Neural cell (in vitro differentiated cells): ENCODE results near the gene MMP13. TPM values are rescaled to one million over a fixed set of nuclear protein-coding genes. Genes with fewer than 3 reads are reported as not detected.

Experiments used
- H2AFZ ChIP-seq: fragments of 200-600, 300-800 bp; sonication (generic), shearing (Covaris generic); 2 replicates; pipeline ENCODE4 v1.6.0; 2014; ENCODE audit warnings: low read depth, mild to moderate bottlenecking, antibody characterized with exemption, low read length, moderate library complexity
- H3F3A ChIP-seq: fragments of 200-600 bp; shearing (Covaris generic); 2 replicates; pipeline ENCODE4 v1.6.1; 2016; ENCODE audit warnings: mild to moderate bottlenecking, moderate library complexity, mixed read lengths, antibody characterized with exemption, low read length; ENCODE audit not compliant: insufficient read depth, poor library complexity, severe bottlenecking
- H3K27ac ChIP-seq: fragments of 200-600, 300-800 bp; sonication (generic), shearing (Covaris generic); 2 replicates; pipeline ENCODE4 v1.5.1; 2014; ENCODE audit warnings: mild to moderate bottlenecking, low read length, moderate library complexity
- H3K27me3 ChIP-seq: fragments of 300-800, 200-600 bp; sonication (generic), shearing (Covaris generic); 2 replicates; pipeline ENCODE4 v1.6.0; 2014; ENCODE audit warnings: mild to moderate bottlenecking, low read depth, low read length, moderate library complexity; ENCODE audit not compliant: insufficient read depth
- H3K36me3 ChIP-seq: fragments of 300-800, 200-600 bp; sonication (generic), shearing (Covaris generic); 2 replicates; pipeline ENCODE4 v1.5.1; 2014; ENCODE audit warnings: mild to moderate bottlenecking, antibody characterized with exemption, low read length, moderate library complexity; ENCODE audit not compliant: insufficient read depth
- H3K4me2 ChIP-seq: fragments of 300-800, 200-600 bp; sonication (generic), shearing (Covaris generic); 2 replicates; pipeline ENCODE4 v1.6.0; 2014; ENCODE audit warnings: mild to moderate bottlenecking, low read length
- H3K4me3 ChIP-seq: fragments of 300-800, 200-600 bp; sonication (generic), shearing (Covaris generic); 2 replicates; pipeline ENCODE4 v1.5.1; 2014; ENCODE audit warnings: mild to moderate bottlenecking, low read length, moderate library complexity
- H3K79me2 ChIP-seq: fragments of 200-600 bp; shearing (Covaris generic); replicated peaks from 2 replicates; pipeline ENCODE4 v1.6.0; 2014; ENCODE audit warnings: mild to moderate bottlenecking, low read length, moderate library complexity; ENCODE audit not compliant: insufficient read depth
- H3K9ac ChIP-seq: fragments of 300-800, 200-600 bp; sonication (generic), shearing (Covaris generic); 2 replicates; pipeline ENCODE4 v1.6.1; 2016; ENCODE audit warnings: mild to moderate bottlenecking, low read length, mixed read lengths
- H3K9me2 ChIP-seq: fragments of 200-600 bp; shearing (Covaris generic); 2 replicates; pipeline ENCODE4 v1.6.1; 2016; ENCODE audit warnings: mild to moderate bottlenecking, low read length, mixed read lengths; ENCODE audit not compliant: insufficient read depth
- H3K9me3 ChIP-seq: fragments of 200-600, 300-800 bp; sonication (generic), shearing (Covaris generic); 2 replicates; pipeline ENCODE4 v1.6.1; 2016; ENCODE audit warnings: mild to moderate bottlenecking, mixed run types, low read length, moderate library complexity, mixed read lengths
- H4K20me1 ChIP-seq: fragments of 200-600 bp; shearing (Covaris generic); 2 replicates; pipeline ENCODE4 v1.6.1; 2016; ENCODE audit warnings: mild to moderate bottlenecking, mixed run types; ENCODE audit not compliant: insufficient read depth
- EZH2 ChIP-seq: fragments of 200-600, 300-800 bp; shearing (Covaris generic), sonication (generic); IDR thresholded peaks from 2 replicates; pipeline ENCODE4 v1.6.1; 2014; ENCODE audit warnings: antibody characterized with exemption, low read length, borderline replicate concordance, mild to moderate bottlenecking; ENCODE audit not compliant: insufficient read depth, poor library complexity, severe bottlenecking
- MXI1 ChIP-seq: fragments of 450-650 bp; conservative IDR thresholded peaks from 2 replicates; pipeline ENCODE4 v1.6.1; 2014; ENCODE audit warnings: antibody characterized with exemption, mild to moderate bottlenecking; ENCODE audit not compliant: poor library complexity, severe bottlenecking
- POLR2AphosphoS5 ChIP-seq: IDR thresholded peaks from 2 replicates; pipeline ENCODE4 v1.6.1; 2012
- RAD21 ChIP-seq: fragments of 450-650 bp; conservative IDR thresholded peaks from 2 replicates; pipeline ENCODE4 v1.6.1; 2014; ENCODE audit warnings: antibody characterized with exemption, mild to moderate bottlenecking, moderate library complexity
- REST ChIP-seq: IDR thresholded peaks from 2 replicates; pipeline ENCODE4 v1.6.1; 2012; ENCODE audit warnings: borderline replicate concordance
- SMC3 ChIP-seq: fragments of 450-650 bp; conservative IDR thresholded peaks from 2 replicates; pipeline ENCODE4 v1.6.1; 2014; ENCODE audit warnings: antibody characterized with exemption, mild to moderate bottlenecking, moderate library complexity; ENCODE audit not compliant: poor library complexity
- TAF1 ChIP-seq: IDR thresholded peaks from 2 replicates; pipeline ENCODE4 v1.6.1; 2012; ENCODE audit warnings: low read depth
- polyA plus RNA-seq: library from polyadenylated mRNA; depleted of rRNA; stranded (reverse); fragments of >200 nt; gene quantifications from 2 replicates; pipeline ENCODE4 v1.2.3, GENCODE V29; 2014
- TF ChIP-seq, protein P1 (sequence below): fragments of 450-650 bp; IDR thresholded peaks from 2 replicates; pipeline ENCODE4 v1.5.1; 2014; ENCODE audit warnings: antibody characterized with exemption, mild to moderate bottlenecking, moderate library complexity; ENCODE audit not compliant: poor library complexity, severe bottlenecking

The MMP13 gene
- polyA plus RNA-seq, 1 donor from 2014 or later, result not detected

- TF ChIP-seq RAD21 (no peak), REST (no peak), EZH2 (no peak), TAF1 (no peak)
- TF ChIP-seq, protein P1, sequence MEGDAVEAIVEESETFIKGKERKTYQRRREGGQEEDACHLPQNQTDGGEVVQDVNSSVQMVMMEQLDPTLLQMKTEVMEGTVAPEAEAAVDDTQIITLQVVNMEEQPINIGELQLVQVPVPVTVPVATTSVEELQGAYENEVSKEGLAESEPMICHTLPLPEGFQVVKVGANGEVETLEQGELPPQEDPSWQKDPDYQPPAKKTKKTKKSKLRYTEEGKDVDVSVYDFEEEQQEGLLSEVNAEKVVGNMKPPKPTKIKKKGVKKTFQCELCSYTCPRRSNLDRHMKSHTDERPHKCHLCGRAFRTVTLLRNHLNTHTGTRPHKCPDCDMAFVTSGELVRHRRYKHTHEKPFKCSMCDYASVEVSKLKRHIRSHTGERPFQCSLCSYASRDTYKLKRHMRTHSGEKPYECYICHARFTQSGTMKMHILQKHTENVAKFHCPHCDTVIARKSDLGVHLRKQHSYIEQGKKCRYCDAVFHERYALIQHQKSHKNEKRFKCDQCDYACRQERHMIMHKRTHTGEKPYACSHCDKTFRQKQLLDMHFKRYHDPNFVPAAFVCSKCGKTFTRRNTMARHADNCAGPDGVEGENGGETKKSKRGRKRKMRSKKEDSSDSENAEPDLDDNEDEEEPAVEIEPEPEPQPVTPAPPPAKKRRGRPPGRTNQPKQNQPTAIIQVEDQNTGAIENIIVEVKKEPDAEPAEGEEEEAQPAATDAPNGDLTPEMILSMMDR, result no peak
- H3K36me3 ChIP-seq, result no peaks in the 10 kb centered on the region
- H3F3A ChIP-seq, result no peaks in the 10 kb centered on the region
- no peak overlapping the region for H3K9ac ChIP-seq
- H3K9me2 ChIP-seq, result no peaks in the 10 kb centered on the region
- no peak overlapping the region for H2AFZ ChIP-seq
- no peaks in the 10 kb centered on the region for H4K20me1 ChIP-seq
- no peak overlapping the region for H3K4me2 ChIP-seq
- H3K4me3 ChIP-seq, result no peak overlapping the region
- H3K27ac ChIP-seq, result no peak overlapping the region
- H3K79me2 ChIP-seq, result no peaks in the 10 kb centered on the region
- H3K9me3 ChIP-seq, result no peaks in the 10 kb centered on the region
- H3K27me3 ChIP-seq, result no peaks in the 10 kb centered on the region
Measured at GRCh38 chr11:102936864-102937509, 18.5 kb downstream of the MMP13 start.

DNA sequence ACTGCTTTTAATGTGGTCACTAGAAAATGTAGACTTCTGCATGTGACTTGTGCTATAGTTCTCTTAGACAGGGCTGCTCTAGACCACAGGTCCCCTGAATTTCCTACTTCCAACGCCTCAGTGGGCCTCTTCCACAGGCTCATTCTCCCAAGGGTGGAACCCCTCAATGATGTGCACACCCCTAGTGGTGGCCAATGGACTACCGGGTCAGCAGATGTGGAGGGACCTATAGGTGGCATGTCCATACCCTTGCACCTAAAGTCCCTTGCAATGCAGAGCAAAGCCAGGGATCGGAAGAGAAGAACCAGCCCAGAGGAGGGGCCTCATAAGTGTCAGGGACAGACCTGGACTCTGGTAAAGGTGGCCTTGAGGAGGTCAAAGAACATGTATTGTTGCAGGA lies 20.0 kb downstream of the MMP13 start:
- TF ChIP-seq TAF1 (no peak), MXI1 (no peak), REST (no peak), SMC3 (no peak), RAD21 (no peak), POLR2AphosphoS5 (no peak), EZH2 (no peak)
- TF ChIP-seq, protein P1, result no peak
- Histone ChIP-seq H4K20me1 (no peaks in the 10 kb centered on the region), H3F3A (no peaks in the 10 kb centered on the region), H2AFZ (no peak overlapping the region), H3K9ac (no peak overlapping the region), H3K9me3 (no peaks in the 10 kb centered on the region), H3K79me2 (no peaks in the 10 kb centered on the region), H3K36me3 (no peaks in the 10 kb centered on the region), H3K4me2 (no peak overlapping the region), H3K4me3 (no peak overlapping the region), H3K27ac (no peak overlapping the region), H3K9me2 (no peaks in the 10 kb centered on the region), H3K27me3 (no peaks in the 10 kb centered on the region)
